Vagina (tissue), 2 donors: ENCODE results near the gene KRTAP12-4.

Experiments used
- POLR2AphosphoS5 ChIP-seq, 2 donors: sonication (generic); formaldehyde crosslinking; IDR thresholded peaks; one replicate each; pipeline ENCODE4 v1.9.0; 2017; ENCODE audit warnings: antibody characterized with exemption in 2 of 2, mild to moderate bottlenecking in 2 of 2, low read depth in 1 of 2; ENCODE audit not compliant: insufficient read depth in 1 of 2
- TF ChIP-seq, protein P1 (sequence below), 3 experiments: fragments of 450-650 bp in 2 of 3; fragments of 200-600 bp in 1 of 3; sonication (generic) in 1 of 3; IDR thresholded peaks; one replicate each; pipeline ENCODE4 v1.5.1; 2017 to 2019; ENCODE audit warnings: antibody characterized with exemption in 3 of 3, mild to moderate bottlenecking in 2 of 3, moderate library complexity in 2 of 3

DNA sequence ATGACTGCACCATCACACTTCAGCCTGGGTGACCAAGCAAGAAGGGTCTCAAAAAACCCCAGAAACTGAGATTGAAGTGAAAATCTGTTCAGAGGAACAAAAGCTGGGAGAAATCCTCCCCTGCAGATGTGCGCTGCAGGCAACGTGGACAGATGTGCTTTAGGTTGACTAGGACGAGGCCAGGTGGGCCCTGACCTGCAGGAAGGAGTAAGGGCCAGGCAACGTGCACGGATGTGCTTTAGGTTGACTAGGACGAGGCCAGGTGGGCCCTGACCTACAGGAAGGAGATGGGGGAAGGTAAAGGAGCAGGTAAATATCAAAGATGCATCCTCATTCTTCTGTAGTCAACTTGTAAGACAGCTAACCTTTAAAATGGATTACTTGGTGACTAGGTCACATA is 30.0 kb upstream of the KRTAP12-4 start:
- TF ChIP-seq, protein P1, sequence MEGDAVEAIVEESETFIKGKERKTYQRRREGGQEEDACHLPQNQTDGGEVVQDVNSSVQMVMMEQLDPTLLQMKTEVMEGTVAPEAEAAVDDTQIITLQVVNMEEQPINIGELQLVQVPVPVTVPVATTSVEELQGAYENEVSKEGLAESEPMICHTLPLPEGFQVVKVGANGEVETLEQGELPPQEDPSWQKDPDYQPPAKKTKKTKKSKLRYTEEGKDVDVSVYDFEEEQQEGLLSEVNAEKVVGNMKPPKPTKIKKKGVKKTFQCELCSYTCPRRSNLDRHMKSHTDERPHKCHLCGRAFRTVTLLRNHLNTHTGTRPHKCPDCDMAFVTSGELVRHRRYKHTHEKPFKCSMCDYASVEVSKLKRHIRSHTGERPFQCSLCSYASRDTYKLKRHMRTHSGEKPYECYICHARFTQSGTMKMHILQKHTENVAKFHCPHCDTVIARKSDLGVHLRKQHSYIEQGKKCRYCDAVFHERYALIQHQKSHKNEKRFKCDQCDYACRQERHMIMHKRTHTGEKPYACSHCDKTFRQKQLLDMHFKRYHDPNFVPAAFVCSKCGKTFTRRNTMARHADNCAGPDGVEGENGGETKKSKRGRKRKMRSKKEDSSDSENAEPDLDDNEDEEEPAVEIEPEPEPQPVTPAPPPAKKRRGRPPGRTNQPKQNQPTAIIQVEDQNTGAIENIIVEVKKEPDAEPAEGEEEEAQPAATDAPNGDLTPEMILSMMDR (IDR thresholded peaks at IDR 0.05), result no peak
- no peak for TF ChIP-seq POLR2AphosphoS5 (IDR thresholded peaks at IDR 0.05; ENCODE audit: insufficient read depth in 1 of 2, low read depth in 1 of 2)
